Heart right ventricle (tissue), 16 donors: ENCODE data around the gene PDE9A. TPM values are rescaled to one million over a fixed set of nuclear protein-coding genes. Genes with fewer than 3 reads are reported as not detected.

Source experiments
- ATAC-seq, 8 donors: fragments of 200-7000 bp; cut with Tn5 transposase; one replicate each; pipeline ENCODE4 v1.9.1; 2020; ENCODE audit warnings: mild to moderate bottlenecking in 8 of 8, moderate library complexity in 8 of 8, moderate number of reproducible peaks in 1 of 8
- DNase-seq, 2 donors: peaks; one replicate each; pipeline ENCODE4 v3.0.0-alpha.2; 2020
- H3K27ac ChIP-seq, 10 donors: fragments of 200-600 bp; sonication (generic) in 2 of 10; one replicate each; pipeline versions ENCODE4 v1.5.0 to v1.8.0; 2020 to 2022; ENCODE audit warnings: mild to moderate bottlenecking in 3 of 10
- H3K27me3 ChIP-seq, 7 donors: fragments of 200-600 bp; one replicate each; pipeline ENCODE4 v1.8.0; 2021 to 2022; ENCODE audit warnings: mild to moderate bottlenecking in 2 of 7
- H3K36me3 ChIP-seq, 9 donors: fragments of 200-600 bp; sonication (generic) in 1 of 9; one replicate each; pipeline versions ENCODE4 v1.5.0 to v1.8.0; 2020 to 2022; ENCODE audit warnings: mild to moderate bottlenecking in 2 of 9
- H3K4me1 ChIP-seq, 9 donors: fragments of 200-600 bp; sonication (generic) in 1 of 9; one replicate each; pipeline versions ENCODE4 v1.5.0 to v1.8.0; 2020 to 2022; ENCODE audit warnings: mild to moderate bottlenecking in 4 of 9
- H3K4me3 ChIP-seq, 10 donors: fragments of 200-600 bp; sonication (generic) in 2 of 10; one replicate each; pipeline versions ENCODE4 v1.5.0 to v1.8.0; 2020 to 2022; ENCODE audit warnings: mild to moderate bottlenecking in 7 of 10, moderate library complexity in 2 of 10
- H3K9me3 ChIP-seq, 11 donors: fragments of 200-600 bp in 10 of 11; sonication (generic) in 2 of 11; one replicate each; pipeline versions ENCODE4 v1.5.0 to v1.8.0; 2013 to 2022; ENCODE audit warnings: mild to moderate bottlenecking in 2 of 11, control low read depth in 1 of 11, moderate library complexity in 1 of 11
- CTCF ChIP-seq, 9 donors: fragments of 200-600 bp; sonication (generic) in 2 of 9; IDR thresholded peaks; one replicate each; pipeline versions ENCODE4 v1.5.0 to v1.8.0; 2021 to 2022; ENCODE audit warnings: antibody characterized with exemption in 9 of 9, mild to moderate bottlenecking in 5 of 9, moderate library complexity in 1 of 9
- WGBS, 2 donors: extraction: QIAGEN DNeasy Blood & Tissue Kit; methylation state at CpG; one replicate each; pipeline ENCODE4 v1.1.7; 2013; ENCODE audit warnings: inconsistent platforms in 1 of 2; 5-methylcytosine and 5-hydroxymethylcytosine counted together
- intact Hi-C, 10 donors: fragments of 100-400 bp; cut with DNase I; formaldehyde crosslinking; loops; one replicate each; pipeline versions ENCODE4 v1.11.1 to v1.14.2; 2022
- polyA plus RNA-seq, 2 donors: library from polyadenylated mRNA; stranded (reverse); fragments of 200-250 nt; gene quantifications; one replicate each; pipeline ENCODE4 v1.2.3, GENCODE V29; 2013
- total RNA-seq, 10 donors: library from RNA; stranded (reverse); fragmentation: NEBNext Ultra II Directional in 3 of 10; extraction: Animal tissue kit (Norgen Biotek cat#: 25700) in 3 of 10; gene quantifications; one replicate each; pipeline versions ENCODE4 v1.2.1 to v1.2.4, GENCODE V29; 2021 to 2023
- donor health status: Arrhythmogenic right ventricular cardiomyopathy.
- donor health status: ischemic (EF 13 %, LVEDD 7.1; RV severe dilation, severe dysfunction).
- donor health status: healthy with polysubstance abuse.
- donor health status: DM: no; HTN: yes; CAD: no.
- donor health status: DM: no; HTN: no; CAD: no.
- donor health status: ischemic (EF 25% LVEDD 6.9; RV normal size, moderate dysfunction).
- donor health status: ischemic (EF 25% LVEDD 5.7; RV mildly dilated, moderate dysfunction).
- donor health status: healthy.
- donor health status: DM: yes; HTN: yes; CAD: no.
- donor health status: Ischemic cardiomyopathy.
- donor health status: ischemic (EF 35%, LVEDD 5.7; RV mildly dilated, moderate dysfunction).
- donor health status: nonischemic (EF 11% LVEDD 7.7; RV severe dilation, severe dysfunction).
- donor health status: DM: yes; HTN: yes; CAD: no.
- donor health status: PGD.
- donor health status: ischemic (EF 29% LVEDD 5.4; RV normal size, mild dysfunction).
- donor health status: nonischemic (EF 23%, LVEDD 6.1; RV moderate dilation, normal function).

Gene PDE9A
- total and polyA plus RNA-seq, 12 donors = 1.2 to 7.0 (median 2.2) TPM

- H3K9me3 ChIP-seq = peaks cover 0 to 45% (median 13%) of the 10 kb centered on the region in 11 donors
- no peak for TF ChIP-seq CTCF (IDR thresholded peaks at IDR 0.05)
- DNase-seq (no peak), ATAC-seq (no peak)
- 92 to 97% methylated on average over 2 of the region's 2 CpGs for WGBS, 2 donors
- H3K4me3 ChIP-seq = no peak overlapping the region
- H3K36me3 ChIP-seq = no peaks in the 10 kb centered on the region
- H3K27ac ChIP-seq = no peak overlapping the region
- intact Hi-C loops = no loop called here
- no peaks in the 10 kb centered on the region for H3K4me1 ChIP-seq
- peaks cover 0 to 4% (median 0%) of the 10 kb centered on the region in 7 donors for H3K27me3 ChIP-seq
Observed at GRCh38 chr21:42609811-42610210, 43.6 kb upstream of the PDE9A start.

- peaks cover 0 to 8% (median 0%) of the 10 kb centered on the region in 9 donors for H3K4me1 ChIP-seq
- 85 to 89% methylated on average over 3 of the region's 3 CpGs for WGBS, 2 donors
- no peak for TF ChIP-seq CTCF (IDR thresholded peaks at IDR 0.05)
- no peak for ATAC-seq
- intact Hi-C loops = no loop called here
- H3K9me3 ChIP-seq = peaks cover 0 to 26% (median 9%) of the 10 kb centered on the region in 11 donors
- H3K27me3 ChIP-seq = peaks cover 0 to 16% (median 8%) of the 10 kb centered on the region in 7 donors
- H3K27ac ChIP-seq = no peak overlapping the region
- H3K36me3 ChIP-seq = no peaks in the 10 kb centered on the region
- no peak for DNase-seq
- no peak overlapping the region for H3K4me3 ChIP-seq
Observed at GRCh38 chr21:42611852-42612251, 41.6 kb upstream of the PDE9A start.

- DNase-seq (no peak), ATAC-seq (no peak)
- Histone ChIP-seq H3K4me1 (peaks cover 0 to 11% (median 0%) of the 10 kb centered on the region in 9 donors), H3K27ac (no peak overlapping the region), H3K9me3 (peaks cover 0 to 26% (median 9%) of the 10 kb centered on the region in 11 donors), H3K36me3 (no peaks in the 10 kb centered on the region), H3K4me3 (no peak overlapping the region), H3K27me3 (peaks cover 2 to 18% (median 14%) of the 10 kb centered on the region in 7 donors)
- WGBS, 2 donors = 87 to 88% methylated on average over 1 of the region's 1 CpG
- intact Hi-C loops = no loop called here
- no peak for TF ChIP-seq CTCF (IDR thresholded peaks at IDR 0.05)
Observed at GRCh38 chr21:42612390-42612789, 41.0 kb upstream of the PDE9A start.

GRCh38 chr21:42613756-42614155 is 39.7 kb upstream of the PDE9A start:
- ATAC-seq = no peak
- Histone ChIP-seq H3K36me3 (no peaks in the 10 kb centered on the region), H3K4me1 (peaks cover 0 to 11% (median 0%) of the 10 kb centered on the region in 9 donors), H3K27me3 (peaks cover 11 to 31% (median 27%) of the 10 kb centered on the region in 7 donors), H3K4me3 (no peak overlapping the region), H3K9me3 (peaks cover 0 to 26% (median 9%) of the 10 kb centered on the region in 11 donors), H3K27ac (no peak overlapping the region)
- intact Hi-C loops = no loop called here
- 88 to 93% methylated on average over 5 of the region's 5 CpGs for WGBS, 2 donors
- no peak for DNase-seq
- TF ChIP-seq CTCF (IDR thresholded peaks at IDR 0.05) = no peak
